GM18520 (cell line): ENCODE results near the gene DTWD2.
"Not testable (repeated sequence)": the region's sequence is repeated elsewhere in the genome, so short reads cannot be mapped to it uniquely, and the experiment has no call there.

ENCODE experiments used
- ATAC-seq: cut with Tn5 transposase; IDR thresholded peaks from one replicate; pipeline ENCODE4 v1.9.1; 2021; ENCODE audit not compliant: unreplicated experiment

DTWD2 gene

GRCh38 chr5:118882666-118883065 lies 105.7 kb downstream of the DTWD2 start:
- no peak for ATAC-seq

GRCh38 chr5:118876852-118877251 lies 111.5 kb downstream of the DTWD2 start:
- ATAC-seq = not testable (repeated sequence)

- ATAC-seq = no peak
Observed at GRCh38 chr5:118875131-118875530, 113.2 kb downstream of the DTWD2 start.

GRCh38 chr5:118873417-118873816 lies 114.9 kb downstream of the DTWD2 start:
- no peak for ATAC-seq

GRCh38 chr5:118863345-118863744 lies 125.0 kb downstream of the DTWD2 start:
- ATAC-seq = no peak

GRCh38 chr5:118862596-118862995 lies 125.8 kb downstream of the DTWD2 start:
- ATAC-seq = no peak

GRCh38 chr5:118857700-118858099 lies 130.6 kb downstream of the DTWD2 start:
- no peak for ATAC-seq

- ATAC-seq = no peak
Observed at GRCh38 chr5:118854819-118855218, 133.5 kb downstream of the DTWD2 start.

- not testable (repeated sequence) for ATAC-seq
Observed at GRCh38 chr5:118851785-118852184, 136.6 kb downstream of the DTWD2 start.

GRCh38 chr5:118849507-118849906 lies 138.8 kb downstream of the DTWD2 start:
- ATAC-seq = not testable (repeated sequence)

- ATAC-seq = no peak
Observed at GRCh38 chr5:118844351-118844750, 144.0 kb downstream of the DTWD2 start.

- ATAC-seq = no peak
Observed at GRCh38 chr5:118834710-118835109, 153.6 kb downstream of the DTWD2 start.

GRCh38 chr5:118832974-118833373 lies 155.4 kb downstream of the DTWD2 start:
- no peak for ATAC-seq

- ATAC-seq = no peak
Observed at GRCh38 chr5:118825226-118825625, 163.1 kb downstream of the DTWD2 start.

- peak; percentile 53 for ATAC-seq
Observed at GRCh38 chr5:118818604-118819003, 169.7 kb downstream of the DTWD2 start.

GRCh38 chr5:118808441-118808840 lies 179.9 kb downstream of the DTWD2 start:
- ATAC-seq = no peak

- ATAC-seq = no peak
Observed at GRCh38 chr5:118806571-118806970, 181.8 kb downstream of the DTWD2 start.

GRCh38 chr5:118802335-118802734 lies 186.0 kb downstream of the DTWD2 start:
- no peak for ATAC-seq

- no peak for ATAC-seq
Observed at GRCh38 chr5:118796081-118796480, 192.3 kb downstream of the DTWD2 start.

- ATAC-seq = no peak
Observed at GRCh38 chr5:118794281-118794680, 194.1 kb downstream of the DTWD2 start.

- no peak for ATAC-seq
Observed at GRCh38 chr5:118793652-118794051, 194.7 kb downstream of the DTWD2 start.

GRCh38 chr5:118793091-118793490 lies 195.3 kb downstream of the DTWD2 start:
- ATAC-seq = no peak

- ATAC-seq = peak; percentile 96
Observed at GRCh38 chr5:118791926-118792734, 196.2 kb downstream of the DTWD2 start.
